Muscle of back (tissue), 11 donors: Measurements from ENCODE around the gene SPPL2A. TPM values are rescaled to one million over a fixed set of nuclear protein-coding genes. Genes with fewer than 3 reads are reported as not detected.

Experiments
- DNase-seq, 3 donors: peaks; one replicate each; pipeline versions ENCODE4 v3.0.0 to v3.0.0-alpha.2; 2013
- polyA plus RNA-seq, 10 donors: library from polyadenylated mRNA; unstranded; fragments of 120-200 nt; gene quantifications; one replicate each; pipeline ENCODE4 v1.2.1, GENCODE V29; 2013; ENCODE audit not compliant: insufficient read length in 10 of 10

SPPL2A gene
- polyA plus RNA-seq, 10 donors = 39.6 to 61.8 (median 51.6) TPM

DNA sequence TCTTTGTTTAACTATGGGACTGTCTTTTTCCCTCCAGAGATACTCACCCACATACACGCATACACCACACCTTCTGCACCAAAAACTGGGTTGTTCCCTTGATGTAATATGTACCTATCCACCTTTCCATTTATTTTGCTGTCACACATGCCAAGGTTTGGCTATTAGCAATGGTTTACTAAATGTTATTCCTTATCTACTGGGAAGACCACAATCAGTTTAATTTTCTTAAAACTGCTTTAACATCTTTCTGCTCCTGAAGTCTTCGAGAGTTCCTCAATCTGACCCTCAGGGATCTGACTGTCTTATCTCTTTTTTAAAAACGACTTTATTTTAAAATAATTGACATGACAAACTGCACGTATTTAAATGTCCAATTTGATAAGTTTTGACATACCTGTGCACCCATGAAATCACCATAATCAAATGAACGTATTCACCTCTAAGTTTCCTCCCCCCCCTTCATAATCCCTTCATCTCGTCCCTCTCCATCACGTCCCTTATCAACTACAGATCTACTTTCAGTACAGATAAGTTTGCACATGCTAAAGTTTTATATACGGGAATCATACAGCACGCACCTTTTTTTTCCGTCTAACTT, 78.1 kb downstream of the SPPL2A start:
- peak in 1 of 3 donors; percentile 10 for DNase-seq

DNA sequence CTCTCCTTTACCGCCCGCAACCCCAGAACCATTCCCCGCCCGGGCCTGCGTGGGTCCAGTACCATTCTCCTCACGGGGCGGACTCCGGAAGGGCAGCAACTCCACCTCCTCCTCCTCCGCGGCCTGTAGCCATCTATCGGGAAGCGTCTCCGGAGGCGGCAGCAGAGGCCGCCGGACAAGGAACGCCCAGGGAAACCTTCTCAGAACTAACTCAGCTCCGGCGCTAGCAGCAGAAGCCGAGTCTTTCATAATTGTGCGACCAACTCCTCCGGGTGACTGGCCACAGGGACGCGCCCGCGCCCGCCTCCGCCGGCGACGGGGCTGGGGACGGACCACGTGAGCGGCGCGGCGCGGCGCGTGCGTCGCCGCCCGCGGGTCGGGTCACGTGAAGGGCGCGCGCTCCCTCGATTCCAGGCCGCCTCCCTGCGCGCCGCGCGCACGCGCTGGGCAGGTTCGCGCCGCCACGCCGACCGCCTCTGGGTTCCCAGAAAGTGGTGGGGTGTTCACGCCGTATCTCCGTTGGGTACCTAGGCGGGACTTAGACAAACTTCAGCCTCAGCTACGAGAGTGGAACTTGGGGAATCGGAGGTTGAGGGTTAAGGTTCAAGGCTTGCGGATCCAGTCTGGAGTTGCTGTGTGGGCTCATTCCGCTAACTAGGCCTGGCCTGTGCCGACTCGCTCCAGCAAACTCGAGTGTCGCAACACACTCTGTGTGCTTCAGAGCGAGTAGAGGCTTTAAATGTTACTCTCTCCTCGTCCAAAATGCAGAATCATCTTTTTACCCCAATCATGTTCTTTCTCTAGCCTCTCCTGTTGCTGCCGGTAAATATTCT, 78.8 kb downstream of the SPPL2A start, which contains the start of gene TRPM7:
Gene TRPM7, minus strand, starts transcription at position 329 of the 833 bp plus-strand sequence. Its CDS starts 264 bp downstream, at position 65.
- peak; percentile 90 to 98 (median 96) for DNase-seq

DNA sequence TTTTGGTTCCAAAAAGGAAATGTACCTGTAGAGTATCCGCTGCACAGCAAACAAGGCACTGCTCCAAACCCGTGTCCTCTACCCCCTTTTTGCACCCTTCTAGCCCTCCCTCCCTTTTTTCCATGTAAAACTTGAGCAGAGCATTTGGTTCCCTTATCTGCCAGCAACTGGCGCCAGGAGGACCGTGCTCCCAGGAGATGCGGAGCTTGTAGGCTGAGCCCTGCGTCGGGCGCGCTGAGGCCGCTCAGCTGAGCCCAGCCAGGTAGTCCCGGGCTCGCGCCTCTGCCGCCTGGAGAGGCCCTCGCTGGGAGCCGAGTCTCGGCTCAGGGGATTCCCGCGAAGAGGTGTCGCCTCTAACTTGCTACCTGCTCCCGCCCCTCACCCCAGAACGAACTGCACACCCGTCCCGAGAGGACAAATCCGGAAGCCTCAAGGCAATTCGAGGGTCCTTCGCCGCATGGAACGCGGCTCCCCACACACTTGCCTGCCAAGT, 79.5 kb downstream of the SPPL2A start:
- peak in 1 of 3 donors; percentile 46 for DNase-seq

DNA sequence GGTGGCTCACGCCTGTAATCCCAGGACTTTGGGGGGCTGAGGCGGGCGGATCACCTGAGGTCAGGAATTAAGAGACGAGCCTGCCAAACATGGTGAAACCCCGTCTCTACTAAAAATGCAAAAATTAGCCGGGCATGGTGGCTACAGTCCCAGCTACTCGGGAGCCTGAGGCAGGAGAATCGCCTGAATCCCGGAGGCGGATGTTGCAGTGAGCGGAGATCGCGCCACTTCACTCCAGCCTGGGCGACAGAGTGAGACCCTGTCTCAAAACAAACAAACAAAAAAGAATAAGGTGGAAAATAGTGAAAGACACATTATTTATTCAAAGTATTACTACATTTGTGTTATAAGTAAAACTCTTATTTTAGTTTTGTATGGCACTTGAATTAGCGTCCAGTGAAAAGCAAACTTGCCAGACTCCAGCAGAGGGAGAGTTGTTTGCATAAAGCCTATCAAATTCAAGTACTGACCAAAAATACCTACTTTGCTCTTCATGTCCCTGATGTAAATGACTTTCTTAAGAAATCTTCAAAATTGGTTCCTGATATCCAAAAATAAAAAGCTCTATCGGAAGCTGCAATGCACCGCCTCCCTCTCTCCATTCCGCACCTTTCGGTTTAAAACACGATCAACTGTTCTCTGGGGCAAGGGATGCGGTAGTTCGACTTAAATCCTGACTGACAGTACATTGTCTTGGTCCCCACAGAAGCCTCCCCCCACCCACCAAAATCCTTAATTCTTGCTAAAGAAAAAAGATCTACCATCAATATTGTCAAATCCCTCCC, 80.1 kb downstream of the SPPL2A start:
- peak in 1 of 3 donors; percentile 30 for DNase-seq

DNA sequence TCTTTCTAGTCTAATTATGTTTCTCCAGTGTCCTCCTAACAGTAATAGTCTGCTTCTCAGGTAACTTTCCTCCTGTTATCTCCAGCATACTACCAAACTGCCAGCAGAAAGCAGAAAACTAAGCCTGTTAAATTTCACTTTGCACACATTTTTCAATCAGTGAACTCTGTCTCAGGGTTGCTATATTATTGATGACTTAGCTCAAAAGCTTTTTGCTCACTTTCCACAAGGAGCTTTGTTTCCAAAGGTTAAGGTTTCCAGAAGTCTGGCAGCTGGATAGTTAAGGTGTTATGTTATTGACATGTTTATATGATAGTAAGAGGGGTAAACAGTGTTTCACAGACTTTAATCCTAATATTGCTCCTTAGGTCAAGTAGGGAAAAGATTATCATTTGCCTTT, 84.0 kb downstream of the SPPL2A start:
- DNase-seq = no peak

DNA sequence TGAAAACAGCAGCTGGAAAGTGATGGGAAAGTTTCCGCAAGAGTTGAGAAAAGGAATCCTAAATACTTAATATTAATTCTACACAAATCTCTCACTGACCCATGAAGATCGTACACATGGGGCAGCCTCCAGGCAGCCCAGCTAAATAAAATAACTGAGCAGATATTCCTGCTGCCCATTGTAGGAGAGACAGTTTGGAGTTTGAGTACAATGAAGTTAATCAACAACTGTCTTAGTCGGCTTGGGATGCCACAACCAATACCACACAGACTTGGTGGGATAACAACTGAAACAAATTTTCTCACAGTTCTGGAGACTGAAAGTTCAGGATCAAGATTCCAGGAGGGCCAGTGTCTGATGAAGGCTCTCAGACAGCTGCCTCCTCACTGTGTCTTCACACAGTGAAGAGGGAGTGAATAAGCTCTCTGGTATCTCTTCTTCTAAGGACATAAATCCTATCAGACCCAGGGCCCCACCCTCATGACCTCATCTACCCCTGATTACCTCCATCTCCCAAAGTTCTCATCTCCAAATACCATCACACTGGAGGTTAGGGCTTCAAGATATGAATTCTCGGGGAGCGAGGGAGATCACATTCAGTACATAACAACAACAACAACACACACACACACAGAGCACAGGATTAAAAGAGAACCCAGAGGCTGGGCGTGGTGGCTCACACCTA, 88.6 kb downstream of the SPPL2A start:
- DNase-seq = peak in 1 of 3 donors; percentile 43

DNA sequence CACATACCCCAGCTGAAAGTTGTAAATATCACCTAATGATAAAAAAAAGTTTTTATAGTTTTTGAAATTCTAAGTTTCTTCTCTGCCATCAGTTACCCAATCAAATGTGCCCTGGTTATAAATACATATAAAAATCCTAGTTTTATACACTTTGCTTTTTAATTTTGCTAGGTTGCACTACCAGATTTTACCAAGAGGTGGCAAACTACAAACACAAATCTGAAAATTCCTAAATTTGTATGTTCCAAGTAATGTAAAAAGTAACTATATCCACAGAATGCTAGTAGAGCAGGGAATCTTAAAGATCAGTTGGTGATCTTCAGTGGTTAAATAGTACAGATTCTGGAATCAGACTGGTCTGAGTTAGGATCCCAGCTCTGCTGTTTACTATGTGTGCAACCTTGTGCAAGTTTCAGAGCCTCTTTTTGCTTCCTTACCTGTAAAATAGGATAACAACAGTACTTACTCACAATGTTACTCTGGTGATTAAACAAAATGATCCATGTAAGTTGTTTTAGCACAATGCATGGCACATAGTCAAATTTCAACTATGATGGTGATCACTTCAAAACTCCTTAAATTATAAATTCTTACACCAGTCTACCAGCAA, 89.9 kb downstream of the SPPL2A start:
- peak; percentile 23 to 73 (median 51) for DNase-seq

DNA sequence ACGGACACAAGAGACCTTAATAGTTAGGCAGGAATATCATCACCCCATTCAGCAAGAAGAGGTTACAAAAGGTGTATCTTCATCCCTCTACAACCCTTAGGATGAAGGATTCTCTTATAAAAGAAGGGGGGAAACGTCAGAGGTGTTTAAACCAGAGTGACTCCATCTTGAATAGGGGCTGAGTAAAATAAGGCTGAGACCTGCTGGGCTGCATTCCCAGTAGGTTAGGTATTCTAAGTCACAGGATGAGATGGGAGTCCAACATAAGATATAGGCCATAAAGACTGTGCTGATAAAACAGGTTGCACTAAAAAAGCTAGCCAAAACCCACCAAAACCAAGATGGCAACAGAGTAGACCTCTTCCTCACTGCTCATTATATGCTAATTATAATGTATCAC, 95.4 kb downstream of the SPPL2A start:
- DNase-seq = no peak

DNA sequence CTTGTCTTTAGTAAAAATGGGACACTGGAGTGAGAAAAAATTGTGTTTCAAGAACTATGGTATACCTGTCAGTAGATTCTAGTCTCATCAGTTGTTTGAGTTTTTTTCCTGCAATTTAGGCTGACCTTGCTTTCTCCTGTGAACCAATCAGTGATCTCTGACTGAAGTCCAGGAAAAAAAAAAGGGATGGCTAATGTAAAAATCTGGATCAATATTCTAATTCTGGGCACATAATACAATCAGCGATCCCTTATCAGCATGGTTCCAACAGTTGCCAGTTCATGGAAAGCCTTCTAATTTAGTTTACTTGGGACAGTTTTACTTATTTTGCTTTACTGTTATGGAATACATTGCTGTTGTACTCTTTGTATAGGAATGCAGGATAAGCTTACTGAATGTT, 95.9 kb downstream of the SPPL2A start:
- no peak for DNase-seq

DNA sequence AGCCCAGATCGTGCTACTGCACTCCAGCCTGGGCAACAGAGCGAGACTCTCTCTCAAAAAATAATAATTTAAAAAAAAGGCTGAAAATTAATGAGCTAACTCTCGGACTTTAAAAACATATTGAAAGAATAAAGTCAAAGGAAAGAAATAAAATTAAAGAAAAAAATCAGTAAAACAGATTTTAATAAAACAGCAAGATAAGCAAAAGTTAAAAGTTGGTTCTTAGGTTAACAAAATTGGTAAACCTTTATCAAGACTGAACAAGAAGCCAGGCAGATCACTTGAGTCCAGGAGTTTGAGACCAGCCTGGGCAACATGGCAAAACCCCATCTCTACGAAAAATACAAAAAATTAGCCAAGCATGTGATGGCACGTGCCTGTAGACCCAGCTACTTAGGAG, 99.6 kb downstream of the SPPL2A start:
- DNase-seq = no peak

DNA sequence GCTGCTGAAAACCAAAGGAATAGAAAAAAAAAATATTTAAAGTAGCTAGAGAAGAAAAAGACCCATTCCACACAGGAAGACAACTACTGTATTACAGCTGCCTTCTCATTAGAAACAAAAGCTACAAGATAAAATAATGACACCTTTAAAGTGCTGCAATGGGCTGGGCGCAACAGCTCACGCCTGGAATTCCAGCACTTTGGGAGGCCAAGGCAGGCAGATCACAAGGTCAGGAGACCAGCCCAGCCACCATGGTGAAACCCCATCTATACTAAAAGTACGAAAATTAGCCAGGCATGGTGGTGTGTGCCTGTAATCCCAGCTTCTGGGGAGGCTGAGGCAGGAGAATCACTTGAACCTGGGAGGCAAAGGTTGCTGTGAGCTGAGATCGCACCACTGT, 110.0 kb downstream of the SPPL2A start:
- no peak for DNase-seq

DNA sequence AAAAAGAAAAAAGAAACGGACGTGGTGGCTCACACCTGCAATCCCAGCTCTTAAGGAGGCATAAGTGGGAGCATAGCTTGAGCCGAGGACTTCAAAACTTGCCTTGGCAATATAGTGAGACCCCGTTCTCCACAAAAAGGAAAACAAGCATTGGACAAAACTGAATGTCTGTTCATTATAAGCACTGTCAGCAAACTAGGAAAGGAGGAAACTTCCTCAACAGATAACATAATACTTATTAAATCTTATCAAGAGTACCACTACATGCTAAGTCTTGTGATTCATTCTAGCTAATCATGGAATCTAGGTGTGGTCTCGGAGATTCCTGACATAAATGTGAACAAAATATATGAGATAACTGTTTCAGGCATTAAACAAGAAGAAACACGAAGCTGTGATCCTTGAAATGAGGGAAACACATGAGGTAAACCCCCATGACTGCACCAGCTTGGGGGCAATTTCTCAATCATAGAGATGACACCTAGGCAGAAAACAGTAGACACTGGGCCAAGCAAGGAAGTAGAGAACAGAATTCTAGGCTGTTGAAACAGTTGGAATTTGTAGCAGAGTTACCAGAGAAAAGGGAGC, 112.3 kb downstream of the SPPL2A start:
- no peak for DNase-seq

DNA sequence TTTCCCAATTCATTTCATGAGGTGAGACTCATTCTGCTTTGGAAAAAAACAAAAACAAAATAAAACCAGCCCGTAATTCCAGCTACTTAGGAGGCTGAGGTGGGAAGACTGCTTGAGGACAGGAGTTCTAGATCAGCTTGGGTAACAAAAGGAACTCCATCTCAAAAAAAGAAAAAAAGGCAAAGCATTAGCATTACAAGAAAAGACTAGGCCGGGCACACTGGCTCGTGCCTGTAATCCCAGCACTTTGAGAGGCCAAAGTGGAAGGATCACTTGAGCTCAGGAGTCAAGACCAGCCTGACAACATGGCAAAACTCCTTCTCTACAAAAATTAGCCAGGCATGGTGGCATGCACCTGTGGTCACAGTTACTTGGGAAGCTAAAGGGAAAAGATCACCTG, 112.8 kb downstream of the SPPL2A start:
- DNase-seq = no peak

Other genes with a start within 250 kb of the SPPL2A start
- under 1 TPM in 5 of 10 donors, not detected in 5; 0.23 to 0.82 (median 0.43) TPM for gene USP50, start 219.0 kb downstream of the SPPL2A start, polyA plus RNA-seq
- 10 to 100 TPM; 15.2 to 26.8 (median 21.2) TPM for gene TRPM7, start 78.9 kb downstream of the SPPL2A start, polyA plus RNA-seq
- 10 to 100 TPM in 2 of 10 donors, 1 to 10 TPM in 8; 6.4 to 10.4 (median 8.4) TPM for gene AP4E1, start 143.0 kb upstream of the SPPL2A start, polyA plus RNA-seq